Pancreas (tissue), 10 donors: ENCODE results near the gene SLC36A3. TPM values are rescaled to one million over a fixed set of nuclear protein-coding genes. Genes with fewer than 3 reads are reported as not detected.

ENCODE experiments used
- ATAC-seq, 4 donors: fragments of 200-7000 bp; cut with Tn5 transposase; one replicate each; pipeline versions ENCODE4 v1.8.0 to v1.9.1; 2020; ENCODE audit warnings: mild to moderate bottlenecking in 4 of 4, moderate library complexity in 4 of 4
- DNase-seq, 6 donors: peaks; one replicate each; pipeline ENCODE4 v3.0.0-alpha.2; 2020
- FAIRE-seq: peaks from 2 replicates; lab custom pipeline; 2012; peaks lifted over from hg19 to GRCh38; lab: Jason Lieb, UNC
- H3K27ac ChIP-seq, 4 donors: fragments of 200-600 bp; sonication (generic); 1 replicate in 3 of 4; 2 replicates in 1 of 4; pipeline versions ENCODE4 v1.5.0 to v1.8.0; 2020
- H3K27me3 ChIP-seq, 4 donors: fragments of 200-600 bp; one replicate each; pipeline ENCODE4 v1.8.0; 2021
- H3K36me3 ChIP-seq, 3 donors: fragments of 200-600 bp; sonication (generic) in 1 of 3; one replicate each; pipeline versions ENCODE4 v1.5.0 to v1.8.0; 2020 to 2021
- H3K4me1 ChIP-seq, 3 donors: fragments of 200-600 bp; one replicate each; pipeline ENCODE4 v1.8.0; 2021
- H3K4me3 ChIP-seq, 4 donors: fragments of 200-600 bp; sonication (generic) in 2 of 4; one replicate each; pipeline versions ENCODE4 v1.5.0 to v1.8.0; 2020 to 2021
- H3K9me3 ChIP-seq, 4 donors: fragments of 200-600 bp; one replicate each; pipeline ENCODE4 v1.8.0; 2021
- WGBS, 2 donors: extraction: QIAGEN DNeasy Blood & Tissue Kit; methylation state at CpG; one replicate each; pipeline ENCODE4 v1.1.7; 2013; 5-methylcytosine and 5-hydroxymethylcytosine counted together
- intact Hi-C, 3 donors: fragments of 100-400 bp; cut with DNase I; formaldehyde crosslinking; loops; one replicate each; pipeline versions ENCODE4 v1.11.1 to v1.14.2; 2022
- polyA plus RNA-seq, 2 donors: library from polyadenylated mRNA; stranded (reverse); fragments of 200-250 nt; gene quantifications; one replicate each; pipeline ENCODE4 v1.2.3, GENCODE V29; 2013
- total RNA-seq, 6 donors: library from RNA; stranded (reverse); fragmentation: NEBNext Ultra II Directional in 4 of 6; extraction: Animal tissue kit (Norgen Biotek cat#: 25700) in 4 of 6; gene quantifications; one replicate each; pipeline versions ENCODE4 v1.2.1 to v1.2.4, GENCODE V29; 2021 to 2023
- TF ChIP-seq, protein P1 (sequence below), 4 donors: fragments of 200-600 bp; sonication (generic) in 3 of 4; IDR thresholded peaks; one replicate each; pipeline versions ENCODE4 v1.5.0 to v1.8.0; 2021; ENCODE audit warnings: antibody characterized with exemption in 4 of 4
- donor health status: healthy with polysubstance abuse.
- donor health status: DM: no; HTN: no; CAD: no; lungs with moderate emphysema.
- donor health status: DM: no; HTN: no; CAD: no.
- donor health status: control.
- donor health status: control.
- donor health status: Bipolar disorder and iron deficiency.
- donor health status: DM: yes; HTN: yes; CAD: no.
- donor health status: DM: no; HTN: no; CAD: no.
- donor health status: DM: no; HTN: no; CAD: no.
- donor health status: DM: yes; HTN: yes; CAD: no.

Gene SLC36A3
- total and polyA plus RNA-seq, 8 donors = not detected

DNA sequence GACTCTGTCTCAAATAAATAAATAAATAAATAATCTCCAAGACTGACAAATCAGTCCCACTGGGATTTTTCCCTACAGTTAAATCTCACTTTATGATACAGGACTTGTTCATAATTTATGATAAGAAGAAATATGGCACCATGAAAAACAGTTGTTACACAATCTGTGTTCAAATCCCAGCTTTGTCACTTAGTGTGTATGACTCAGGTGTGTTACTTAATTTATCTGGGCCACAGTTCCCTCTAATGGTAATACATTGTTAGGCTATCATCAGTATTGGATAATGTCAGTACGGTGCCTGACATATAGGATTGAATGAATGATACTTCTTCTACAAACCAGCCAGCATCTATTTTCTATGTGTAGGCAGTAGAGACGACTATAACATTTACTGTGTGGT, 23.1 kb downstream of the SLC36A3 start:
- 73 to 75% methylated on average over 2 of the region's 2 CpGs for WGBS, 2 donors
- H3K9me3 ChIP-seq = no peaks in the 10 kb centered on the region
- no peaks in the 10 kb centered on the region for H3K4me1 ChIP-seq
- FAIRE-seq (no peak), DNase-seq (no peak), ATAC-seq (no peak)
- no peak overlapping the region for H3K4me3 ChIP-seq
- H3K27me3 ChIP-seq = no peaks in the 10 kb centered on the region
- intact Hi-C loops = no loop called here
- H3K36me3 ChIP-seq = no peaks in the 10 kb centered on the region
- H3K27ac ChIP-seq = no peak overlapping the region
- TF ChIP-seq, protein P1, sequence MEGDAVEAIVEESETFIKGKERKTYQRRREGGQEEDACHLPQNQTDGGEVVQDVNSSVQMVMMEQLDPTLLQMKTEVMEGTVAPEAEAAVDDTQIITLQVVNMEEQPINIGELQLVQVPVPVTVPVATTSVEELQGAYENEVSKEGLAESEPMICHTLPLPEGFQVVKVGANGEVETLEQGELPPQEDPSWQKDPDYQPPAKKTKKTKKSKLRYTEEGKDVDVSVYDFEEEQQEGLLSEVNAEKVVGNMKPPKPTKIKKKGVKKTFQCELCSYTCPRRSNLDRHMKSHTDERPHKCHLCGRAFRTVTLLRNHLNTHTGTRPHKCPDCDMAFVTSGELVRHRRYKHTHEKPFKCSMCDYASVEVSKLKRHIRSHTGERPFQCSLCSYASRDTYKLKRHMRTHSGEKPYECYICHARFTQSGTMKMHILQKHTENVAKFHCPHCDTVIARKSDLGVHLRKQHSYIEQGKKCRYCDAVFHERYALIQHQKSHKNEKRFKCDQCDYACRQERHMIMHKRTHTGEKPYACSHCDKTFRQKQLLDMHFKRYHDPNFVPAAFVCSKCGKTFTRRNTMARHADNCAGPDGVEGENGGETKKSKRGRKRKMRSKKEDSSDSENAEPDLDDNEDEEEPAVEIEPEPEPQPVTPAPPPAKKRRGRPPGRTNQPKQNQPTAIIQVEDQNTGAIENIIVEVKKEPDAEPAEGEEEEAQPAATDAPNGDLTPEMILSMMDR (IDR thresholded peaks at IDR 0.05) = no peak

DNA sequence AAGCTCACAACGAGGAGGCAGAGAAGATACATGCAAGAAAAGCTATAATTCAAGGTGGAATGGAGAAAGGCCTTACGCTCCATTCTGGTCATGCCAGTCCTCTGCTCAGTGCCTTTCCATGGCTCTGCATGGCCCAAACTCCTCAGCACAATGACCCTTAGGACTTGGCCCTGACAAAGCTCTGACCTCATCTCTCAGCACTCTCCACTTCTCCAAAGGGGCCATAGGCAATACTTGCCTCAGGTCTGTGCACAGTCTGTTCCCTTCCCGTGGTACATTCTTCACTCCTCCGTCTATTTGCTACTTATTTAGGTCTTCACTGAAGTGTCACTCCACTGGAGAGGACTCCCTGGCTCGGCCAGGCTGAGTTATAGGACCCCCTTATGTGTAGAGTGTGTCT, 24.7 kb downstream of the SLC36A3 start:
- H3K9me3 ChIP-seq = no peaks in the 10 kb centered on the region
- no peak overlapping the region for H3K4me3 ChIP-seq
- H3K27ac ChIP-seq = no peak overlapping the region
- TF ChIP-seq, protein P1 (IDR thresholded peaks at IDR 0.05) = no peak
- ATAC-seq (no peak), DNase-seq (no peak), FAIRE-seq (no peak)
- no peaks in the 10 kb centered on the region for H3K27me3 ChIP-seq
- H3K4me1 ChIP-seq = no peaks in the 10 kb centered on the region
- 58 to 68% methylated on average over 5 of the region's 5 CpGs for WGBS, 2 donors
- intact Hi-C loops = no loop called here
- no peaks in the 10 kb centered on the region for H3K36me3 ChIP-seq

DNA sequence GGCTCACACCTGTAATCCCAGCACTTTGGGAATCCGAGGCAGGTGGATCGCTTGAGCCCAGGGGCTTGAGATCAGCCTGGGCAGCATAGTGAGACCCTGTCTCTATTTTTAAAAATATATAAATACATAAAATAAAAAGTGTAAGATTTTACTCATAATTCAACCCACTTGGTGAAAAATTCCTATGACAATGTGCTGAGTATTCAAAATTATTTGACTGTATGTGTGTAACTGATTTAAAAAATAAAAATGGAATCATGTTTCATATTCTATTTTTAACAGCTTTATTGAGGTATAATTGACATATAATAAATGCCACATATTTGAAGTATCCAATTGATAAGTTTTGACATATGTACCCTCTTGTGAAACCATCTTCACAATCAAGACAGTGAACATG, 27.8 kb downstream of the SLC36A3 start:
- H3K9me3 ChIP-seq = no peaks in the 10 kb centered on the region
- no peak overlapping the region for H3K27ac ChIP-seq
- DNase-seq (no peak), ATAC-seq (no peak), FAIRE-seq (no peak)
- no peaks in the 10 kb centered on the region for H3K27me3 ChIP-seq
- H3K4me1 ChIP-seq = no peaks in the 10 kb centered on the region
- H3K36me3 ChIP-seq = no peaks in the 10 kb centered on the region
- 86 to 90% methylated on average over 2 of the region's 2 CpGs for WGBS, 2 donors
- TF ChIP-seq, protein P1 (IDR thresholded peaks at IDR 0.05) = no peak
- H3K4me3 ChIP-seq = no peak overlapping the region
- intact Hi-C loops = no loop called here

DNA sequence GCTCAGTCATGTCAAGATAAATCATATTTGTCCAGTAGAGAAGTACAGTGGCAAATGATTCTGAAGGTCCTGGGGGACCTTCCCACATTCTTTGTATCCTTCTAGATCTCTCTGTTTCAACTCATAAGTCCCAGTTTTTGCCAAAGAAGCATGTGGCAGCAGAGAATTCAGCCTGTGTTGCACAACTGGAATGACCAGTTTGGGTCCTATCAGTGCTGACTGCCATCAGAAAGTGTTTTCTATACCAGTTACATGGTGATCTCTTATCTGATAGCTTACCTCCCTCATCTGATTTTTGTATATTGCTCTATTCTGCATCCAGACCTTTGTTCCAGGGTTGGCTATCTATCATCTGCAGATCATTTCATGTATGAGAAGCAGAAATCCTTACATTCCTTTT, 28.9 kb downstream of the SLC36A3 start:
- no peak for DNase-seq
- ATAC-seq = peak in 3 of 4 donors; percentile 32 to 85 (median 49)
- Histone ChIP-seq H3K4me1 (no peaks in the 10 kb centered on the region), H3K27me3 (no peaks in the 10 kb centered on the region), H3K36me3 (no peaks in the 10 kb centered on the region), H3K9me3 (no peaks in the 10 kb centered on the region), H3K27ac (no peak overlapping the region), H3K4me3 (no peak overlapping the region)
- FAIRE-seq = no peak
- intact Hi-C loops = no loop called here
- TF ChIP-seq, protein P1 (IDR thresholded peaks at IDR 0.05) = no peak

DNA sequence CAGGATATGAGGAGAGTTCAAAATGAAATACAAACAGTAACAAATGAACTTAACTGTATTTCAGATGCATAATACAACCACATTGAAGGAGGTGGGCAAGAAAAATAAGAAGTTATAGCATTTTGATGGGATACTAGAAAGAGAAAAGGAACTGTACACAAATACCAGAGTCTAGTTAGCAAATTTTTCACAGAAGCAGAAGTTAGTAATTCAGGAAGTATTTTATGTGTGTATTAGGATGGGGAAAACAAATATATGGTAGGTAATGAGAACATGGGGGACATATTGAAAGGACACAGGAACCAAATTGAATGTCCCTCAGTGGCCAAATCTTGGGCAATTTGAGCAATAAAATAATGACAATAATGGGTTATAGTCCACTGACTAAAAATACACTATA, 32.2 kb downstream of the SLC36A3 start:
- intact Hi-C loops = no loop called here
- H3K27me3 ChIP-seq = no peaks in the 10 kb centered on the region
- no peaks in the 10 kb centered on the region for H3K4me1 ChIP-seq
- DNase-seq (no peak), ATAC-seq (no peak), FAIRE-seq (no peak)
- H3K4me3 ChIP-seq = no peak overlapping the region
- H3K27ac ChIP-seq = no peak overlapping the region
- H3K9me3 ChIP-seq = no peaks in the 10 kb centered on the region
- TF ChIP-seq, protein P1 (IDR thresholded peaks at IDR 0.05) = no peak
- peaks cover 0 to 10% (median 10%) of the 10 kb centered on the region in 3 donors for H3K36me3 ChIP-seq
